NCI-H460 (cell line): ENCODE results near the gene DLG2. TPM values are rescaled to one million over a fixed set of nuclear protein-coding genes. Genes with fewer than 3 reads are reported as not detected.

Experiments used
- DNase-seq: peaks from one replicate; pipeline ENCODE4 v3.0.0-alpha.2; 2016; ENCODE audit warnings: low read depth; ENCODE audit errors: extremely low read depth
- total RNA-seq: library from RNA; depleted of rRNA; stranded (reverse); fragments of >200 nt; shearing (Covaris generic); gene quantifications from 2 replicates; pipeline ENCODE4 v1.2.3, GENCODE V29; 2014

DLG2 gene
- total RNA-seq, 1 experiment from 2014 or later = 115 TPM

DNA sequence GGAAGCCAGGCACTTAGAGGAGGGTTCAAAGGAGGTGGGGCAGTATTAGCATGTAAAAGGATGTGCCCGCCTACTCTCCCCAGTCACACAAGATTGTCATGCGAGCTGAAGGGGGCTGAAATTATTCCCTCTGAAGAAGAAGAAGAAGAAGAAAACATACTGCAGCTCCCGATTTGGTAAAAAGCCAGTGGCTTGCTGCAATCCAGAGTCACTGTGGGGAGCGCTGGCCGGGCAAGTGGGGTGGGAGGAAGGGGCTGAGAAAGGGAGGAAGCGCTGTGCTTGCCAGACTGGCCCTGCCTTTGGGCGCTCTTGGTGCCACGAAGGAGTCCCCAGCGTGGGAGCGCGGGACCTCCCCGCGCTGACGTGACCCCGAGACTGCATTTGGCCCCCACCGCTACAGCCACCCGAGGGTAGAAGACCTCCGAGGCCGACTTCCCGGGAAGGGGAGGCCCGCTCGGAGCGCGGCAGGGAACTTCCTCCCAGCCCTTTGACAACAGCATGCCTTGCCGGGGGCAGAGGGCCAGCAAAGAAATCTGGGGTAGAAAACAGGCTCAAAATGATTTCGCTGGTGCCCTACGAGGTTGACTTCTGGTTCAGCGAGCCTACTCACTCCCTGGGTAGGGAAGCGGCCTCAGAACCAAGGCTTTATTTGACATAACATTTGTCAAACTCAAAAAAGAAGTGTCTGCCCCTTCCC lies 906.3 kb downstream of the DLG2 start:
- DNase-seq = no peak

GRCh38 chr11:84719935-84720577 lies 907.1 kb downstream of the DLG2 start:
- no peak for DNase-seq

GRCh38 chr11:84714316-84714780 lies 912.8 kb downstream of the DLG2 start:
- peak; percentile 49 for DNase-seq

- no peak for DNase-seq
These were observed 935.3 kb downstream of the DLG2 start for GRCh38 chr11:84691830-84692229.

GRCh38 chr11:84687433-84687832 lies 939.7 kb downstream of the DLG2 start:
- no peak for DNase-seq

- no peak for DNase-seq
These were observed 940.4 kb downstream of the DLG2 start for GRCh38 chr11:84686716-84687115.

GRCh38 chr11:84685976-84686375 lies 941.2 kb downstream of the DLG2 start:
- DNase-seq = no peak

GRCh38 chr11:84685149-84685548 lies 942.0 kb downstream of the DLG2 start:
- no peak for DNase-seq

- no peak for DNase-seq
These were observed 945.7 kb downstream of the DLG2 start for GRCh38 chr11:84681456-84681855.

DNA sequence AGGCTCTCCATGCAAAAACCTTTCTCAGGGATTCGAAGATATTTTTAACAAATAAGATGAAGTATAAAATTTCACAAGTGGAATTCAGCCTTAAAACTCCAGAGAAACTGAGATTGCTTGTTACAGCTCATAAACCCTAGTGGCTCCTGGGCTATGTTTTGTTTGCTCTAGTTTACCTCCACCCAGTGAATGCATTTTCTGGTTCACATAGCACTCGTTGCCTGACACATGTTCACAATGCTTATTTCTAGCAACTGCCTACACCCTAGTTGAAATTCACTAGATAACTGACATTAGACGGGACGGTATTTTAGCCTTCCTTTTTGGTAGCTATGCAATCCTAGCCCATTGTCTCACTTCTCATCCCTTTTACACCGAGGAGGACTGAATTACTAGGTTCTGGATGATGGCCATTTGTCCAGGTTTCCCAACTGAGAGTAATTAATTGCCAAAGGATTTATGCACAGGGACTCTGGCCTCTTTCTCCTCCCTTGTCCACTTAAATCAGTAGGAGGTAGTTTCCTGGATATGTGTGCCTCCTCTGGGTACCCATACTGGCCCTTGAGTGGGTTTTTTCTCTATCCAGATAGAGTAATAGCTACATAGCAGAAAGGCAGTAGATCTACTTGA lies 951.6 kb downstream of the DLG2 start:
- no peak for DNase-seq

- no peak for DNase-seq
These were observed 953.4 kb downstream of the DLG2 start for GRCh38 chr11:84673753-84674152.

GRCh38 chr11:84671325-84671999 lies 955.7 kb downstream of the DLG2 start:
- no peak for DNase-seq

DNA sequence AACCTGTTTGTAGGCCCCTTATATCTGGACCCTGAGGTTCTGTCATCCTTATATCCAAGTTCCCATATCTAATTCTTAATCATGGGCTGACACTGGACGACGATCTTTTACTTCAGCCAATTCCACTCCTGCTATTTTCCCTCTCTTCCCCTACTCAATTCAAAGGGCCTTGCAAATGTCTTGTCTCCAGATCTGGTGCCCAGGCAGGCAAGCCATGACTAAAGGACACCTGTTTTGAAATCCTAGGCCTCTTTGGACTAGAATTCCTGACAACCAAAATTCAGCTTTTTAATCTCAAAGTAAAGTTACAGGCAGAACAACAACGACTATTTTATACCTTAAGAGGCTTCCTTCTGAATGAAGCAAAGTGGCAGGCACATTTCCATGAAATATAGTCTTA lies 963.4 kb downstream of the DLG2 start:
- no peak for DNase-seq

- no peak for DNase-seq
These were observed 966.7 kb downstream of the DLG2 start for GRCh38 chr11:84660257-84660977.

GRCh38 chr11:84655712-84656111 lies 971.4 kb downstream of the DLG2 start:
- no peak for DNase-seq

DNA sequence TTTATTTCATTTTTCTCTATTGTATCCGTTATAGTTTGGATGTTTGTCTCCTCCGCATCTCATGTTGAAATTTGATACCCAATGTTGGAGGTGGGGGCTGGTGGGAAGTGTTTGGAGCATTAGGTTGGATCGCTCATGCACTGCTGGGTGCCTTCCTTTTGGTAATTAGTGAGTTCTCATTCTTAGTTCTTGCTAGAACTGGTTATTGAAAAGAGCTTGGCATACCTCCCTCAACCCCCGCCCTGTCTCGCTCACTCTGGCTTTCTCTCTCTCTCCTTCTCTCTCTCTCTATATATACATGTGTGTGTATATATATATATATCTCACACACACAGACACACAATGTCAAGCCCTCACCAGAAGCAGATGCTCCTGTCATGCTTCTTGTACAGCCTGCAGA lies 978.7 kb downstream of the DLG2 start:
- DNase-seq = no peak

GRCh38 chr11:84645988-84646694 lies 981.0 kb downstream of the DLG2 start:
- DNase-seq = no peak

DNA sequence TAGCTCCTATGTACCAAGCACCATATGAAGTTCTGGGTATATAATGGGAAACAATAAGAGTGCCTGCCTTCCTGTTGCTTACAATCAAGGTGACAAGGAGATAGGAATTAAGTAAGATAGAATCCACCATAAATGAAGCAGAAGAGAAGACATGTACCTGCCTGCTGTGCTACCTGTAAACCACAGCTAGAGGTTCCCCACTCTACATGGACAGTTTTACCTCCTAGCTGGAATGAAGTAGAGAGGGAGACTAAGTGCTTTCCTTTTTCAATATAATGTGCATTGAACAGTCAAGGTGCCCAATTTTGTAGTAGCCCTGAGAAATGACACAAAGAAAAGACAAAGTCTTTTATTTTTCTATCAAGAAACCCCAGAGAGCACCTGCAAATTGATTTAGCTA lies 984.6 kb downstream of the DLG2 start:
- no peak for DNase-seq

DNA sequence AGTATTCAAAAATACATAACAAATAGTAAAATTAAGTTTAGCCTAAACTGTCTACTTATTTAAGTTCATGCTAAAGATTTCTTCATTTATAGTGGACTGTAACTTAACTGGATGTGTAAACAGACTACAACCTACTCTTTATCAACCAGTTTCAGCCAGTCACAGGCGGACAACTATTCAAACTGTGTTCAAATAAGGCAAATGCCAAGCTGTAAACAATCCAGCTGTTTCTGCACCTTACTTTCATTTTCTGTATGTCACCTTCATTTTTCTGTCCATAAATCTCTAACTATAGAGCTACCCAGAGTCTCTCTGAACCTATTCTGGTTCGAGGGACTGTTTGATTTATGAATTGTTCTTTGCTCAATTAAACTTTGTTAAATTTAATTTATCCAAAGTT lies 992.8 kb downstream of the DLG2 start:
- DNase-seq = no peak
